Fibroblast of lung (primary cell): ENCODE results near the gene CADM2. TPM values are rescaled to one million over a fixed set of nuclear protein-coding genes. Genes with fewer than 3 reads are reported as not detected.

Experiments used
- DNase-seq, 2 donors: peaks; one replicate each; pipeline versions ENCODE4 v3.0.0 to v3.0.0-alpha.2; 2010; ENCODE audit warnings: low read depth in 2 of 2
- H2AFZ ChIP-seq: 2 replicates; pipeline ENCODE4 v1.5.1; 2012; ENCODE audit warnings: low read length, control low read depth, inconsistent platforms
- H3K27ac ChIP-seq: 2 replicates; pipeline ENCODE4 v1.5.1; 2011; ENCODE audit warnings: low read length, control low read depth; ENCODE audit not compliant: insufficient read depth
- H3K27me3 ChIP-seq: 2 replicates; pipeline ENCODE4 v1.5.1; 2011; ENCODE audit warnings: mild to moderate bottlenecking, low read length; ENCODE audit not compliant: control insufficient read depth, insufficient read depth
- H3K36me3 ChIP-seq: 2 replicates; pipeline ENCODE4 v1.5.1; 2011; ENCODE audit warnings: low read length; ENCODE audit not compliant: control insufficient read depth, insufficient read depth
- H3K4me1 ChIP-seq: 2 replicates; pipeline ENCODE4 v1.5.1; 2011; ENCODE audit warnings: low read length; ENCODE audit not compliant: control insufficient read depth, insufficient read depth; ENCODE audit errors: extremely low read depth
- H3K4me2 ChIP-seq: 2 replicates; pipeline ENCODE4 v1.5.1; 2011; ENCODE audit warnings: low read length, control low read depth; ENCODE audit not compliant: insufficient read depth; ENCODE audit errors: extremely low read depth
- H3K4me3 ChIP-seq, 4 experiments: fragments of 200-600 bp in 1 of 4; sonication (generic) in 1 of 4; replicated peaks in 1 of 4; 2 replicates each; pipeline ENCODE4 v1.5.1; 2011 to 2016; ENCODE audit warnings: low read length in 4 of 4, low read depth in 3 of 4, mild to moderate bottlenecking in 3 of 4, control low read depth in 2 of 4, inconsistent platforms in 1 of 4, mixed read lengths in 1 of 4; ENCODE audit not compliant: insufficient read depth in 1 of 4; ENCODE audit errors: control extremely low read depth in 1 of 4
- H3K79me2 ChIP-seq: 2 replicates; pipeline ENCODE4 v1.5.1; 2012; ENCODE audit warnings: mild to moderate bottlenecking, low read length, inconsistent platforms; ENCODE audit not compliant: control insufficient read depth, insufficient read depth
- H3K9ac ChIP-seq: 2 replicates; pipeline ENCODE4 v1.5.1; 2011; ENCODE audit warnings: mild to moderate bottlenecking, low read length, control low read depth; ENCODE audit not compliant: insufficient read depth
- H3K9me3 ChIP-seq: 2 replicates; pipeline ENCODE4 v1.5.1; 2012; ENCODE audit warnings: low read depth, low read length; ENCODE audit not compliant: control insufficient read depth, insufficient read depth
- H4K20me1 ChIP-seq: 2 replicates; pipeline ENCODE4 v1.5.1; 2011; ENCODE audit warnings: low read length; ENCODE audit not compliant: control insufficient read depth, insufficient read depth; ENCODE audit errors: extremely low read depth
- CTCF ChIP-seq, 2 donors: IDR thresholded peaks in 1 of 2; conservative IDR thresholded peaks in 1 of 2; 1 replicate in 1 of 2; 2 replicates in 1 of 2; pipeline ENCODE4 v1.5.1; 2011 to 2012; ENCODE audit warnings: low read length in 2 of 2, control low read depth in 1 of 2, inconsistent platforms in 1 of 2, low read depth in 1 of 2, mild to moderate bottlenecking in 1 of 2
- EZH2 ChIP-seq: IDR thresholded peaks from 2 replicates; pipeline ENCODE4 v1.5.1; 2012; ENCODE audit warnings: low read length, control low read depth, mild to moderate bottlenecking; ENCODE audit errors: missing control alignments
- polyA plus RNA-seq, 2 donors: library from polyadenylated mRNA; depleted of rRNA in 1 of 2; stranded (reverse) in 1 of 2; unstranded in 1 of 2; fragments of >200 nt; gene quantifications; 2 replicates each; pipeline ENCODE4 v1.2.1, GENCODE V29; 2011 to 2012; ENCODE audit warnings: missing spikeins in 1 of 2
- total RNA-seq: library from RNA; depleted of rRNA; stranded (reverse); fragments of >200 nt; gene quantifications from 2 replicates; pipeline ENCODE4 v1.2.1, GENCODE V29; 2014

CADM2 gene
- total and polyA plus RNA-seq, 2 donors (not counting 1 experiment from before 2014, with no cell fraction given), result under 0.01 to 0.12 TPM

GRCh38 chr3:85525264-85525663 is 566.5 kb downstream of the CADM2 start:
- Histone ChIP-seq H3K79me2 (no peaks in the 10 kb centered on the region), H3K4me2 (no peak overlapping the region), H3K4me1 (no peaks in the 10 kb centered on the region), H3K9me3 (no peaks in the 10 kb centered on the region), H4K20me1 (no peaks in the 10 kb centered on the region), H3K4me3 (no peak overlapping the region), H3K27ac (no peak overlapping the region), H2AFZ (no peak overlapping the region), H3K27me3 (no peaks in the 10 kb centered on the region), H3K9ac (no peak overlapping the region), H3K36me3 (no peaks in the 10 kb centered on the region)
- TF ChIP-seq CTCF (conservative IDR thresholded peaks at IDR 0.05 in 1 of 2, IDR thresholded peaks at IDR 0.05 in 1 of 2; ENCODE audit: low read depth in 1 of 2, low read length in 2 of 2), result no peak
- TF ChIP-seq EZH2, result no peak
- no peak for DNase-seq

DNA sequence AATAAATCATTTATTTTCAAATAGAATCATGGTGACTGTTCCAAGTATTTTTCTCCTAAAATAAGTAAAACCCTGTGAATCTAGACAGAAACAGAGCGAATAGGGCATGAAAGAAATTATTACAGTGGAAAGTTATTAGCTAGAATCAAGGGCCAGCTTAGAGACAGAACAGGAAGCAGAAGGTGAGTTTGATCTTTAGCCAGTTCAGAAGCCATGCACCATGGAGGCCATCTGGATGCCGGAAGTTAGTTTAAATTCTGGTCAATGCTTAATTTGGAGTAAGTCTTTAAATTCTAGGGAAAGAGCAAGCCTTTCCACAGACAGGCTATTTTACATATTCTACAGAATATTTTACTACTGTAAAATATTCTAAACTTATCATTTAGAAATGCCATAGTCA is 574.8 kb downstream of the CADM2 start:
- Histone ChIP-seq H3K4me3 (no peak overlapping the region), H4K20me1 (no peaks in the 10 kb centered on the region), H3K36me3 (no peaks in the 10 kb centered on the region), H3K9me3 (no peaks in the 10 kb centered on the region), H3K27ac (no peak overlapping the region), H3K27me3 (no peaks in the 10 kb centered on the region), H3K9ac (no peak overlapping the region), H3K4me1 (no peaks in the 10 kb centered on the region), H3K79me2 (no peaks in the 10 kb centered on the region), H2AFZ (no peak overlapping the region), H3K4me2 (no peak overlapping the region)
- TF ChIP-seq EZH2 (no peak), CTCF (conservative IDR thresholded peaks at IDR 0.05 in 1 of 2, IDR thresholded peaks at IDR 0.05 in 1 of 2; ENCODE audit: low read depth in 1 of 2, low read length in 2 of 2) (no peak)
- DNase-seq, result no peak

GRCh38 chr3:85535517-85535916 is 576.7 kb downstream of the CADM2 start:
- Histone ChIP-seq H3K36me3 (no peaks in the 10 kb centered on the region), H3K79me2 (no peaks in the 10 kb centered on the region), H3K27ac (no peak overlapping the region), H2AFZ (no peak overlapping the region), H3K9me3 (no peaks in the 10 kb centered on the region), H3K9ac (no peak overlapping the region), H3K4me3 (no peak overlapping the region), H4K20me1 (no peaks in the 10 kb centered on the region), H3K27me3 (no peaks in the 10 kb centered on the region), H3K4me1 (no peaks in the 10 kb centered on the region), H3K4me2 (no peak overlapping the region)
- no peak for TF ChIP-seq CTCF (conservative IDR thresholded peaks at IDR 0.05 in 1 of 2, IDR thresholded peaks at IDR 0.05 in 1 of 2; ENCODE audit: low read depth in 1 of 2, low read length in 2 of 2)
- no peak for TF ChIP-seq EZH2
- no peak for DNase-seq
